Activated naive CD4-positive, alpha-beta T cell treated with anti-CD3 and anti-CD28 coated beads, Interleukin-2, amount 10 ng/mL, durations not matched to agents 7 days and 5 days (primary cell): ENCODE results near the gene WDR90.

Experiments used
- CTCF ChIA-PET: fragments of 350-600 bp; sonication (Branson Sonifier 250); formaldehyde crosslinking; loops from one replicate; lab custom pipeline; 2021; ENCODE audit warnings: antibody characterized with exemption; lab: Charles Lee
- DNase-seq: peaks from one replicate; pipeline ENCODE4 v3.0.0-alpha.2; 2020
- H3K27ac Mint-ChIP-seq: one replicate; pipeline ENCODE4 v1.8.0; 2021; ENCODE audit warnings: mild to moderate bottlenecking, moderate library complexity, mixed read lengths
- H3K27me3 Mint-ChIP-seq: one replicate; pipeline ENCODE4 v1.8.0; 2021; ENCODE audit warnings: mild to moderate bottlenecking, mixed read lengths
- H3K36me3 Mint-ChIP-seq: one replicate; pipeline ENCODE4 v1.8.0; 2021; ENCODE audit warnings: mixed read lengths
- H3K4me1 Mint-ChIP-seq: one replicate; pipeline ENCODE4 v1.8.0; 2021; ENCODE audit warnings: mixed read lengths
- H3K4me3 Mint-ChIP-seq: one replicate; pipeline ENCODE4 v1.8.0; 2021; ENCODE audit warnings: mild to moderate bottlenecking, moderate library complexity, mixed read lengths
- H3K9me3 Mint-ChIP-seq: one replicate; pipeline ENCODE4 v1.8.0; 2021; ENCODE audit warnings: mixed read lengths

The WDR90 gene

GRCh38 chr16:698911-699671 is 49.9 kb downstream of the WDR90 start:
- CTCF ChIA-PET: no interaction called here
- H3K4me3 Mint-ChIP-seq: no peak overlapping the region
- peak overlapping the region; percentile 75 for H3K27ac Mint-ChIP-seq

GRCh38 chr16:700684-701584 is 51.8 kb downstream of the WDR90 start:
- peaks cover 78% of the 10 kb centered on the region for H3K27me3 Mint-ChIP-seq
- H3K9me3 Mint-ChIP-seq: no peaks in the 10 kb centered on the region
- H3K4me1 Mint-ChIP-seq: peaks cover 24% of the 10 kb centered on the region
- CTCF ChIA-PET: interaction anchor here (0.7 to 2.9 kb wide), 2 partner anchors 12 to 84 kb away, joined by 3 to 15 read pairs; no protein-coding TSS in a partner anchor
- peak; percentile 65 for DNase-seq
- no peak overlapping the region for H3K27ac Mint-ChIP-seq
- H3K36me3 Mint-ChIP-seq: no peaks in the 10 kb centered on the region
- H3K4me3 Mint-ChIP-seq: no peak overlapping the region

More at GRCh38 chr16:698911-699671, 49.9 kb downstream of the WDR90 start:
- DNase-seq: peak; percentile 53
- Mint-ChIP-seq H3K4me1 (peaks cover 33% of the 10 kb centered on the region), H3K27me3 (peaks cover 86% of the 10 kb centered on the region), H3K9me3 (no peaks in the 10 kb centered on the region), H3K36me3 (no peaks in the 10 kb centered on the region)

GRCh38 chr16:702341-702740 is 53.2 kb downstream of the WDR90 start:
- peaks cover 86% of the 10 kb centered on the region for H3K27me3 Mint-ChIP-seq
- no peaks in the 10 kb centered on the region for H3K9me3 Mint-ChIP-seq
- H3K4me1 Mint-ChIP-seq: peaks cover 17% of the 10 kb centered on the region
- no peaks in the 10 kb centered on the region for H3K36me3 Mint-ChIP-seq
- no peak overlapping the region for H3K27ac Mint-ChIP-seq
- no peak overlapping the region for H3K4me3 Mint-ChIP-seq
- CTCF ChIA-PET: interaction anchor here (0.6 to 2.9 kb wide), 4 partner anchors 10 to 492 kb away, joined by 3 to 15 read pairs (median 3); no protein-coding TSS in a partner anchor
- no peak for DNase-seq

- H3K4me1 Mint-ChIP-seq: peaks cover 14% of the 10 kb centered on the region
- DNase-seq: no peak
- H3K9me3 Mint-ChIP-seq: no peaks in the 10 kb centered on the region
- H3K27ac Mint-ChIP-seq: no peak overlapping the region
- peaks cover 91% of the 10 kb centered on the region for H3K27me3 Mint-ChIP-seq
- H3K36me3 Mint-ChIP-seq: no peaks in the 10 kb centered on the region
- CTCF ChIA-PET: interaction anchor here (1.5 to 2.9 kb wide), 2 partner anchors 9 to 82 kb away, joined by 4 to 15 read pairs; no protein-coding TSS in a partner anchor
- no peak overlapping the region for H3K4me3 Mint-ChIP-seq
Observed at GRCh38 chr16:703406-703805, 54.2 kb downstream of the WDR90 start.

- no peaks in the 10 kb centered on the region for H3K36me3 Mint-ChIP-seq
- peaks cover 11% of the 10 kb centered on the region for H3K4me1 Mint-ChIP-seq
- peaks cover 92% of the 10 kb centered on the region for H3K27me3 Mint-ChIP-seq
- H3K4me3 Mint-ChIP-seq: no peak overlapping the region
- CTCF ChIA-PET: interaction anchor here (1.5 to 2.9 kb wide), 2 partner anchors 8 to 81 kb away, joined by 4 to 15 read pairs; no protein-coding TSS in a partner anchor
- H3K9me3 Mint-ChIP-seq: no peaks in the 10 kb centered on the region
- H3K27ac Mint-ChIP-seq: no peak overlapping the region
- no peak for DNase-seq
Observed at GRCh38 chr16:704047-704446, 54.9 kb downstream of the WDR90 start.

- CTCF ChIA-PET: interaction anchor here (1.5 kb wide), 1 partner anchor 81 kb away, joined by 4 read pairs; no protein-coding TSS in a partner anchor
- H3K9me3 Mint-ChIP-seq: no peaks in the 10 kb centered on the region
- no peak overlapping the region for H3K27ac Mint-ChIP-seq
- H3K4me3 Mint-ChIP-seq: no peak overlapping the region
- no peaks in the 10 kb centered on the region for H3K36me3 Mint-ChIP-seq
- peaks cover 92% of the 10 kb centered on the region for H3K27me3 Mint-ChIP-seq
- DNase-seq: no peak
- H3K4me1 Mint-ChIP-seq: peaks cover 4% of the 10 kb centered on the region
Observed at GRCh38 chr16:704552-705380, 55.6 kb downstream of the WDR90 start.

GRCh38 chr16:705431-706188 is 56.4 kb downstream of the WDR90 start, which contains the start of gene FBXL16:
FBXL16 (minus strand) TSS chr16:705801; CDS start chr16:697405, 8,396 bp downstream.
- Mint-ChIP-seq H3K27me3 (peaks cover 92% of the 10 kb centered on the region), H3K36me3 (no peaks in the 10 kb centered on the region), H3K4me1 (peaks cover 3% of the 10 kb centered on the region), H3K27ac (no peak within 1 kb of the TSS), H3K4me3 (no peak within 1 kb of the TSS), H3K9me3 (no peaks in the 10 kb centered on the region)
- CTCF ChIA-PET: no interaction called here
- no peak for DNase-seq

GRCh38 chr16:706189-707061 is 57.3 kb downstream of the WDR90 start:
- H3K4me3 Mint-ChIP-seq: no peak overlapping the region
- no peaks in the 10 kb centered on the region for H3K9me3 Mint-ChIP-seq
- peak overlapping the region; percentile 42 for H3K27ac Mint-ChIP-seq
- no peaks in the 10 kb centered on the region for H3K36me3 Mint-ChIP-seq
- peaks cover 92% of the 10 kb centered on the region for H3K27me3 Mint-ChIP-seq
- peaks cover 3% of the 10 kb centered on the region for H3K4me1 Mint-ChIP-seq
- CTCF ChIA-PET: interaction anchor here (1.0 to 1.5 kb wide), 2 partner anchors 9 to 19 kb away, joined by 3 to 4 read pairs; no protein-coding TSS in a partner anchor
- no peak for DNase-seq

- CTCF ChIA-PET: interaction anchor here (1.0 to 1.5 kb wide), 2 partner anchors 9 to 18 kb away, joined by 3 to 4 read pairs; no protein-coding TSS in a partner anchor
Observed at GRCh38 chr16:707062-707538, 57.9 kb downstream of the WDR90 start.

GRCh38 chr16:708019-708418 is 58.9 kb downstream of the WDR90 start:
- peaks cover 88% of the 10 kb centered on the region for H3K27me3 Mint-ChIP-seq
- peaks cover 6% of the 10 kb centered on the region for H3K4me1 Mint-ChIP-seq
- H3K36me3 Mint-ChIP-seq: no peaks in the 10 kb centered on the region
- H3K9me3 Mint-ChIP-seq: no peaks in the 10 kb centered on the region
- CTCF ChIA-PET: interaction anchor here (1.1 to 1.5 kb wide), 3 partner anchors 12 to 77 kb away, joined by 3 read pairs; no protein-coding TSS in a partner anchor
- no peak overlapping the region for H3K27ac Mint-ChIP-seq
- H3K4me3 Mint-ChIP-seq: no peak overlapping the region
- no peak for DNase-seq

More at GRCh38 chr16:707062-707538, 57.9 kb downstream of the WDR90 start:
- Mint-ChIP-seq H3K27me3 (peaks cover 92% of the 10 kb centered on the region), H3K36me3 (no peaks in the 10 kb centered on the region), H3K4me1 (peaks cover 3% of the 10 kb centered on the region), H3K27ac (peak overlapping the region; percentile 42), H3K9me3 (no peaks in the 10 kb centered on the region), H3K4me3 (no peak overlapping the region)
- DNase-seq: no peak

- H3K9me3 Mint-ChIP-seq: no peaks in the 10 kb centered on the region
Observed at GRCh38 chr16:708959-709358, 59.8 kb downstream of the WDR90 start.

More at GRCh38 chr16:708959-709358, 59.8 kb downstream of the WDR90 start:
- Mint-ChIP-seq H3K4me3 (no peak overlapping the region), H3K27ac (no peak overlapping the region), H3K4me1 (peaks cover 8% of the 10 kb centered on the region), H3K36me3 (no peaks in the 10 kb centered on the region), H3K27me3 (peaks cover 88% of the 10 kb centered on the region)
- CTCF ChIA-PET: interaction anchor here (1.1 to 6.7 kb wide), 3 partner anchors 11 to 76 kb away, joined by 3 to 94 read pairs (median 3); no protein-coding TSS in a partner anchor
- DNase-seq: no peak
